Measurements from ENCODE around the gene DGKZ. TPM values are rescaled to one million over a fixed set of nuclear protein-coding genes. Genes with fewer than 3 reads are reported as not detected.

The DGKZ gene
- total and polyA plus RNA-seq, 10 of the 15 experiments (the other 5 are each of a cell fraction or from before 2014, with no cell fraction given), result 0.50 to 78.4 (median 39.5) TPM

GRCh38 chr11:46391578-46392420, 44.5 kb downstream of the DGKZ start, which contains the start of gene CHRM4:
CHRM4 (minus strand) TSS chr11:46391776; CDS start chr11:46386557, 5,219 bp downstream.
- DNase-seq (ENCODE audit: low read depth, low spot score), result no peak
- H3K9ac ChIP-seq (ENCODE audit: control insufficient read depth, insufficient read depth, low read length), result no peak within 1 kb of the TSS
- FAIRE-seq, result no peak
- RAD21 ChIA-PET (ENCODE audit: unreplicated experiment), result interaction anchor here (0.5 to 2.9 kb wide), 15 partner anchors 12 to 309 kb away, joined by 3 to 11 read pairs (median 4); partner anchors contain the start of genes ARHGAP1, DGKZ and ZNF408
- H3K9me3 ChIP-seq (replicated peaks; ENCODE audit: control insufficient read depth, insufficient read depth, low read length), result no peaks in the 10 kb centered on the region
- H3K36me3 ChIP-seq (ENCODE audit: control insufficient read depth in 2 of 2, insufficient read depth in 2 of 2, low read length in 1 of 2), result peaks cover 0 to 6% of the 10 kb centered on the region in 2 experiments; a peak in 1 of 4 replicates
- no peaks in the 10 kb centered on the region for H3K79me2 ChIP-seq (ENCODE audit: control insufficient read depth, insufficient read depth, low read length)
- H3K4me1 ChIP-seq (ENCODE audit: control insufficient read depth, insufficient read depth, low read length), result peaks cover 6% of the 10 kb centered on the region
- H3K27ac ChIP-seq (ENCODE audit: control insufficient read depth, insufficient read depth), result no peak within 1 kb of the TSS
- 0% methylated on average over 30 of the region's 123 CpGs for WGBS (ENCODE audit: insufficient coverage, insufficient replicate concordance, low lambda C conversion rate, missing lambda C conversion rate)
- POLR2A ChIA-PET, result interaction anchor here (1.4 to 1.8 kb wide), 2 partner anchors 85 to 98 kb away, joined by 4 to 6 read pairs; no protein-coding TSS in a partner anchor
- in situ Hi-C loops (cut with MboI) (loop anchor here (10.0 kb wide), 1 partner anchor 143 kb away; no protein-coding TSS in a partner anchor), intact Hi-C loops (cut with micrococcal nuclease; ENCODE audit: unreplicated experiment) (no loop called here)
- H3K4me3 ChIP-seq, result peak within 1 kb of the TSS; percentile 57; the same call in 1 of the 2 replicates
- no peak within 1 kb of the TSS for H2AFZ ChIP-seq (ENCODE audit: control insufficient read depth, low read depth, low read length)
- ATAC-seq, result no peak
- H3K27me3 ChIP-seq (replicated peaks in 1 of 2; ENCODE audit: control insufficient read depth in 2 of 2, insufficient read depth in 2 of 2, low read length in 1 of 2), result peaks cover 13 to 14% of the 10 kb centered on the region in 2 experiments
- CTCF ChIA-PET, result interaction anchor here (0.6 to 6.7 kb wide), 12 partner anchors 24 to 227 kb away, joined by 3 to 94 read pairs (median 3); no protein-coding TSS in a partner anchor
- no peaks in the 10 kb centered on the region for H4K20me1 ChIP-seq (ENCODE audit: control insufficient read depth, insufficient read depth)
- BruUV-seq (replicated peaks), result no TSS peak
- H3K4me2 ChIP-seq (ENCODE audit: control insufficient read depth, insufficient read depth), result peak within 1 kb of the TSS; percentile 89
- SMC1A ChIA-PET (ENCODE audit: uncharacterized antibody, unreplicated experiment), result interaction anchor here (0.7 to 4.9 kb wide), 5 partner anchors 8 to 101 kb away, joined by 3 to 24 read pairs (median 3); no protein-coding TSS in a partner anchor
- TF ChIP-seq RAD21 (IDR thresholded peaks at IDR 0.05; ENCODE audit: insufficient read depth, low read depth, low read length) (no peak), NRF1 (conservative IDR thresholded peaks at IDR 0.05; ENCODE audit: low read depth, low read length) (no peak), POU2F2 (IDR thresholded peaks at IDR 0.05; ENCODE audit: borderline replicate concordance, low read depth, low read length) (no peak), NR2F1 (conservative IDR thresholded peaks at IDR 0.05) (no peak), NFYA (IDR thresholded peaks at IDR 0.05; ENCODE audit: borderline replicate concordance, low read depth, low read length) (no peak), HDAC2 (IDR thresholded peaks at IDR 0.05) (no peak), RAD51 (IDR thresholded peaks at IDR 0.05) (no peak), ELK1 (IDR thresholded peaks at IDR 0.05; ENCODE audit: low read depth, low read length) (no peak), BRCA1 (IDR thresholded peaks at IDR 0.05; ENCODE audit: low read depth, low read length) (no peak), BHLHE40 (IDR thresholded peaks at IDR 0.05; ENCODE audit: borderline replicate concordance in 1 of 2, low read depth in 2 of 2, low read length in 1 of 2) (peak in 1 of 2 experiments; percentile 23; a peak in 1 of 4 replicates), BCL11A (IDR thresholded peaks at IDR 0.05; ENCODE audit: low read depth, low read length) (no peak), ZNF622 (IDR thresholded peaks at IDR 0.05) (no peak), RB1 (IDR thresholded peaks at IDR 0.05; ENCODE audit: borderline replicate concordance) (no peak), NFYB (IDR thresholded peaks at IDR 0.05; ENCODE audit: insufficient read depth, low read depth, low read length) (0 out of 2 replicates have a peak, but pooled peaks have one; percentile 12), EED (IDR thresholded peaks at IDR 0.05; ENCODE audit: low read depth) (no peak), MXI1 (IDR thresholded peaks at IDR 0.05; ENCODE audit: low read depth, low read length) (no peak), ZNF217 (IDR thresholded peaks at IDR 0.05) (no peak), NFIC (IDR thresholded peaks at IDR 0.05; ENCODE audit: low read depth, low read length) (no peak), TBL1XR1 (IDR thresholded peaks at IDR 0.05; ENCODE audit: low read depth, low read length) (no peak), JUND (IDR thresholded peaks at IDR 0.05; ENCODE audit: low read depth, low read length) (no peak)
- TF ChIP-seq, protein P1, sequence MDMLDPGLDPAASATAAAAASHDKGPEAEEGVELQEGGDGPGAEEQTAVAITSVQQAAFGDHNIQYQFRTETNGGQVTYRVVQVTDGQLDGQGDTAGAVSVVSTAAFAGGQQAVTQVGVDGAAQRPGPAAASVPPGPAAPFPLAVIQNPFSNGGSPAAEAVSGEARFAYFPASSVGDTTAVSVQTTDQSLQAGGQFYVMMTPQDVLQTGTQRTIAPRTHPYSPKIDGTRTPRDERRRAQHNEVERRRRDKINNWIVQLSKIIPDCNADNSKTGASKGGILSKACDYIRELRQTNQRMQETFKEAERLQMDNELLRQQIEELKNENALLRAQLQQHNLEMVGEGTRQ (IDR thresholded peaks at IDR 0.05; ENCODE audit: borderline replicate concordance, low read depth, low read length), result no peak

Measured in GM12878 (cell line).